Body of pancreas (tissue), 4 donors: ENCODE data around the gene SHROOM2. TPM values are rescaled to one million over a fixed set of nuclear protein-coding genes. Genes with fewer than 3 reads are reported as not detected.

Experiments used
- ATAC-seq: fragments of 150-250 bp; one replicate; pipeline ENCODE4 v1.9.1; 2016
- DNase-seq, 4 donors: peaks; one replicate each; pipeline ENCODE4 v3.0.0-alpha.2; 2019
- H3K27ac ChIP-seq, 4 donors: fragments of 200-600 bp; sonication (generic); 1 replicate in 3 of 4; 2 replicates in 1 of 4; pipeline versions ENCODE4 v1.5.1 to v1.6.1; 2016 to 2019; ENCODE audit warnings: mild to moderate bottlenecking in 1 of 4, mixed read lengths in 1 of 4, moderate library complexity in 1 of 4
- H3K27me3 ChIP-seq, 2 donors: fragments of 200-600 bp; sonication (generic); one replicate each; pipeline ENCODE4 v1.6.0; 2016; ENCODE audit warnings: mild to moderate bottlenecking in 1 of 2
- H3K36me3 ChIP-seq, 2 donors: fragments of 200-600 bp; sonication (generic); replicated peaks in 1 of 2; 2 replicates each; pipeline ENCODE4 v1.5.1; 2016; ENCODE audit warnings: low read depth in 2 of 2; ENCODE audit not compliant: insufficient read depth in 1 of 2
- H3K4me1 ChIP-seq: fragments of 200-600 bp; sonication (generic); one replicate; pipeline ENCODE4 v1.6.0; 2016
- H3K4me3 ChIP-seq, 2 donors: fragments of 200-600 bp; sonication (generic); 1 replicate in 1 of 2; 2 replicates in 1 of 2; pipeline ENCODE4 v1.5.1; 2016 to 2019
- H3K9me3 ChIP-seq, 3 donors: fragments of 200-600 bp; sonication (generic); 1 replicate in 2 of 3; 2 replicates in 1 of 3; pipeline ENCODE4 v1.5.1; 2016
- CTCF ChIP-seq, 7 experiments: fragments of 450-650 bp in 4 of 7; fragments of 200-600 bp in 3 of 7; sonication (generic) in 3 of 7; IDR thresholded peaks; one replicate each; pipeline ENCODE4 v1.5.1; 2016 to 2019; ENCODE audit warnings: antibody characterized with exemption in 7 of 7
- POLR2A ChIP-seq, 3 donors: fragments of 450-650 bp; IDR thresholded peaks; one replicate each; pipeline ENCODE4 v1.6.1; 2016; ENCODE audit warnings: antibody characterized with exemption in 3 of 3, mild to moderate bottlenecking in 2 of 3
- WGBS, 2 donors: methylation state at CpG; one replicate each; pipeline ENCODE4 v1.1.5; 2017; 5-methylcytosine and 5-hydroxymethylcytosine counted together
- intact Hi-C: fragments of 100-400 bp; cut with DNase I; formaldehyde crosslinking; loops from one replicate; pipeline ENCODE4 v1.15.1; 2023
- total RNA-seq, 2 donors: library from RNA; depleted of rRNA; stranded (reverse); fragments of >200 nt; gene quantifications; one replicate each; pipeline ENCODE4 v1.1.0, GENCODE V29; 2016

Gene SHROOM2
- total RNA-seq, 2 donors from 2014 or later = 9.9 TPM

GRCh38 chrX:9832811-9833210, 46.6 kb downstream of the SHROOM2 start:
- Histone ChIP-seq H3K27me3 (no peaks in the 10 kb centered on the region), H3K4me3 (no peak overlapping the region), H3K4me1 (no peaks in the 10 kb centered on the region), H3K27ac (no peak overlapping the region), H3K9me3 (no peaks in the 10 kb centered on the region), H3K36me3 (no peaks in the 10 kb centered on the region)
- intact Hi-C loops = no loop called here
- 66 to 82% methylated on average over 3 to 5 of the region's 6 CpGs for WGBS, 2 donors
- DNase-seq (no peak), ATAC-seq (no peak)
- TF ChIP-seq POLR2A (IDR thresholded peaks at IDR 0.05) (no peak), CTCF (IDR thresholded peaks at IDR 0.05) (no peak)

GRCh38 chrX:9835585-9836210, 49.5 kb downstream of the SHROOM2 start:
- Histone ChIP-seq H3K36me3 (no peaks in the 10 kb centered on the region), H3K9me3 (no peaks in the 10 kb centered on the region), H3K27ac (no peak overlapping the region), H3K27me3 (no peaks in the 10 kb centered on the region), H3K4me3 (no peak overlapping the region), H3K4me1 (no peaks in the 10 kb centered on the region)
- intact Hi-C loops = no loop called here
- DNase-seq (no peak), ATAC-seq (no peak)
- 43 to 78% methylated on average over 3 to 7 of the region's 11 CpGs for WGBS, 2 donors
- TF ChIP-seq POLR2A (IDR thresholded peaks at IDR 0.05) (no peak), CTCF (IDR thresholded peaks at IDR 0.05) (no peak)

- H3K36me3 ChIP-seq = no peaks in the 10 kb centered on the region
- H3K27ac ChIP-seq = no peak overlapping the region
- no peak for TF ChIP-seq CTCF (IDR thresholded peaks at IDR 0.05)
- TF ChIP-seq POLR2A (IDR thresholded peaks at IDR 0.05) = no peak
- H3K4me3 ChIP-seq = no peak overlapping the region
- H3K27me3 ChIP-seq = no peaks in the 10 kb centered on the region
- intact Hi-C loops = no loop called here
- H3K9me3 ChIP-seq = no peaks in the 10 kb centered on the region
- no peak for DNase-seq
- no peaks in the 10 kb centered on the region for H3K4me1 ChIP-seq
- no peak for ATAC-seq
- 53% methylated on average over 6 of the region's 6 CpGs; no CpG with 5 or more reads in 1 of the 2 donors for WGBS, 2 donors
Measured at GRCh38 chrX:9842541-9842940, 56.3 kb downstream of the SHROOM2 start.

GRCh38 chrX:9844936-9845577, 58.8 kb downstream of the SHROOM2 start:
- DNase-seq = no peak
- intact Hi-C loops = no loop called here
- H3K27ac ChIP-seq = no peak overlapping the region

More at GRCh38 chrX:9844936-9845577, 58.8 kb downstream of the SHROOM2 start:
- no peak for ATAC-seq
- Histone ChIP-seq H3K9me3 (no peaks in the 10 kb centered on the region), H3K4me1 (no peaks in the 10 kb centered on the region), H3K36me3 (no peaks in the 10 kb centered on the region), H3K27me3 (no peaks in the 10 kb centered on the region), H3K4me3 (no peak overlapping the region)
- WGBS, 2 donors = 78 to 80% methylated on average over 6 to 7 of the region's 7 CpGs
- TF ChIP-seq POLR2A (IDR thresholded peaks at IDR 0.05) (no peak), CTCF (IDR thresholded peaks at IDR 0.05) (no peak)
